ENCODE data around the gene EML4. TPM values are rescaled to one million over a fixed set of nuclear protein-coding genes. Genes with fewer than 3 reads are reported as not detected.

EML4 gene
- polyA plus RNA-seq, 1 of the 3 experiments (the other 2 are of a cell fraction), result 35.0 TPM

DNA sequence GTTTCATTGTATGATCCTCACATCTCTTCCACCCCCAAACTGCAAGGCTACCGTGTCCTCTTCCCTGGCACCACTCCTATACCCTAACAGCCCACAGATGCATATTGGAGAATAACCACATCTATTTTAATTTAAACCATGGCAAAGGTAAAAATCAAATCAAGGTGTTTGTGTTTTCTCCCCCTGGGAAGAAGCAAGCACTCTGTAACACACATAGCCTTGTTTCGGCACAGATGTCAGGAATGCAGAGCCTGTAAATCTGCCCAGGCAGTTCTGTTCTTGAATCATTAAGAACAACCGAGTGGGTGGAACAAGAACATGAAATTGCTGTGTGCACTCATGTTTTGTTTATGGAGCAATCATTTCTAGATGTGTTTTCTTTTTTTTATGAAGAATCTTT lies 198.7 kb downstream of the EML4 start:
- no peak overlapping the region for H3K4me3 ChIP-seq (ENCODE audit: low read depth in 2 of 2, low read length in 1 of 2)
- H4K20me1 ChIP-seq (ENCODE audit: insufficient read depth), result no peaks in the 10 kb centered on the region
- H3K4me2 ChIP-seq, result no peak overlapping the region
- no peaks in the 10 kb centered on the region for H3K36me3 ChIP-seq (replicated peaks in 1 of 2; ENCODE audit: control insufficient read depth in 1 of 2, insufficient read depth in 2 of 2, low read length in 1 of 2)
- WGBS (ENCODE audit: low lambda C conversion rate), result 81% methylated on average over 3 of the region's 3 CpGs
- H3K9me2 ChIP-seq, result no peaks in the 10 kb centered on the region
- POLR2A ChIA-PET, result interaction anchor here (0.7 kb wide), 1 partner anchor 84 kb away, joined by 3 read pairs; no protein-coding TSS in a partner anchor
- H3K27ac ChIP-seq (ENCODE audit: low read depth in 2 of 2, low read length in 1 of 2), result no peak overlapping the region
- no peak for DNase-seq
- CTCF ChIA-PET, result interaction anchor here (0.6 to 2.3 kb wide), 5 partner anchors 18 to 296 kb away, joined by 3 to 9 read pairs (median 4); no protein-coding TSS in a partner anchor
- no peaks in the 10 kb centered on the region for H3K79me2 ChIP-seq (ENCODE audit: insufficient read depth)
- H2AFZ ChIP-seq (ENCODE audit: low read depth), result no peak overlapping the region
- no peaks in the 10 kb centered on the region for H3F3A ChIP-seq (replicated peaks; ENCODE audit: insufficient read depth)
- no peaks in the 10 kb centered on the region for H3K9me3 ChIP-seq
- no peak overlapping the region for H3K9ac ChIP-seq
- H3K27me3 ChIP-seq (ENCODE audit: insufficient read depth), result peaks cover 4% of the 10 kb centered on the region; the same call in 1 of the 2 replicates
- no peak for TF ChIP-seq GABPA (IDR thresholded peaks at IDR 0.05; ENCODE audit: low read depth)
- TF ChIP-seq POLR2AphosphoS5 (IDR thresholded peaks at IDR 0.05; ENCODE audit: low read depth, low read length), result no peak
- no peak for TF ChIP-seq YY1 (IDR thresholded peaks at IDR 0.05; ENCODE audit: low read depth)
- TF ChIP-seq RCOR1 (IDR thresholded peaks at IDR 0.05; ENCODE audit: low read length), result no peak
- TF ChIP-seq, protein P1, sequence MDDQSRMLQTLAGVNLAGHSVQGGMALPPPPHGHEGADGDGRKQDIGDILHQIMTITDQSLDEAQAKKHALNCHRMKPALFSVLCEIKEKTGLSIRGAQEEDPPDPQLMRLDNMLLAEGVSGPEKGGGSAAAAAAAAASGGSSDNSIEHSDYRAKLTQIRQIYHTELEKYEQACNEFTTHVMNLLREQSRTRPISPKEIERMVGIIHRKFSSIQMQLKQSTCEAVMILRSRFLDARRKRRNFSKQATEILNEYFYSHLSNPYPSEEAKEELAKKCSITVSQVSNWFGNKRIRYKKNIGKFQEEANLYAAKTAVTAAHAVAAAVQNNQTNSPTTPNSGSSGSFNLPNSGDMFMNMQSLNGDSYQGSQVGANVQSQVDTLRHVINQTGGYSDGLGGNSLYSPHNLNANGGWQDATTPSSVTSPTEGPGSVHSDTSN (IDR thresholded peaks at IDR 0.05), result no peak
- H3K4me1 ChIP-seq (ENCODE audit: control insufficient read depth in 1 of 2, insufficient read depth in 2 of 2, low read depth in 1 of 2, low read length in 1 of 2), result peaks cover 0 to 33% of the 10 kb centered on the region in 2 experiments; a peak in 2 of 4 replicates

GRCh38 chr2:42368817-42369531 lies 199.8 kb downstream of the EML4 start:
- no peaks in the 10 kb centered on the region for H3F3A ChIP-seq (replicated peaks; ENCODE audit: insufficient read depth)
- no peaks in the 10 kb centered on the region for H3K9me2 ChIP-seq
- CTCF ChIA-PET, result interaction anchor here (1.0 to 2.3 kb wide), 8 partner anchors 14 to 499 kb away, joined by 3 to 9 read pairs (median 6); no protein-coding TSS in a partner anchor
- H3K4me3 ChIP-seq (ENCODE audit: low read depth in 2 of 2, low read length in 1 of 2), result no peak overlapping the region
- 68% methylated on average over 7 of the region's 7 CpGs for WGBS (ENCODE audit: low lambda C conversion rate)
- no peak overlapping the region for H3K9ac ChIP-seq
- H2AFZ ChIP-seq (ENCODE audit: low read depth), result no peak overlapping the region
- H3K27me3 ChIP-seq (ENCODE audit: insufficient read depth), result peaks cover 4% of the 10 kb centered on the region; the same call in 1 of the 2 replicates
- H4K20me1 ChIP-seq (ENCODE audit: insufficient read depth), result no peaks in the 10 kb centered on the region
- POLR2A ChIA-PET, result no interaction called here
- no peak overlapping the region for H3K4me2 ChIP-seq
- H3K27ac ChIP-seq (ENCODE audit: low read depth in 2 of 2, low read length in 1 of 2), result peak overlapping the region in 1 of 2 experiments; percentile 31; a peak in 1 of 4 replicates
- no peak for DNase-seq
- no peaks in the 10 kb centered on the region for H3K36me3 ChIP-seq (replicated peaks in 1 of 2; ENCODE audit: control insufficient read depth in 1 of 2, insufficient read depth in 2 of 2, low read length in 1 of 2)
- H3K4me1 ChIP-seq (ENCODE audit: control insufficient read depth in 1 of 2, insufficient read depth in 2 of 2, low read depth in 1 of 2, low read length in 1 of 2), result peaks cover 0 to 35% of the 10 kb centered on the region in 2 experiments; a peak in 2 of 4 replicates
- H3K79me2 ChIP-seq (ENCODE audit: insufficient read depth), result no peaks in the 10 kb centered on the region
- H3K9me3 ChIP-seq, result no peaks in the 10 kb centered on the region
- TF ChIP-seq SMC3 (IDR thresholded peaks at IDR 0.05; ENCODE audit: low read depth, low read length) (no peak), MXI1 (IDR thresholded peaks at IDR 0.05; ENCODE audit: low read depth, low read length) (no peak), TAF1 (IDR thresholded peaks at IDR 0.05; ENCODE audit: borderline replicate concordance, low read depth, low read length) (no peak), POLR2AphosphoS5 (IDR thresholded peaks at IDR 0.05; ENCODE audit: low read depth, low read length) (no peak), TEAD4 (IDR thresholded peaks at IDR 0.05; ENCODE audit: borderline replicate concordance, insufficient read depth) (no peak), ELF1 (IDR thresholded peaks at IDR 0.05) (no peak), IRF3 (IDR thresholded peaks at IDR 0.05; ENCODE audit: low read depth, low read length) (no peak), TCF12 (IDR thresholded peaks at IDR 0.05) (no peak), GABPA (IDR thresholded peaks at IDR 0.05; ENCODE audit: low read depth) (no peak), NRF1 (IDR thresholded peaks at IDR 0.05; ENCODE audit: low read depth, low read length) (no peak), FOSL2 (IDR thresholded peaks at IDR 0.05; ENCODE audit: borderline replicate concordance, low read depth) (no peak), GATA2 (CRISPR knock-in tag; IDR thresholded peaks at IDR 0.05) (no peak)
- TF ChIP-seq, protein P2, sequence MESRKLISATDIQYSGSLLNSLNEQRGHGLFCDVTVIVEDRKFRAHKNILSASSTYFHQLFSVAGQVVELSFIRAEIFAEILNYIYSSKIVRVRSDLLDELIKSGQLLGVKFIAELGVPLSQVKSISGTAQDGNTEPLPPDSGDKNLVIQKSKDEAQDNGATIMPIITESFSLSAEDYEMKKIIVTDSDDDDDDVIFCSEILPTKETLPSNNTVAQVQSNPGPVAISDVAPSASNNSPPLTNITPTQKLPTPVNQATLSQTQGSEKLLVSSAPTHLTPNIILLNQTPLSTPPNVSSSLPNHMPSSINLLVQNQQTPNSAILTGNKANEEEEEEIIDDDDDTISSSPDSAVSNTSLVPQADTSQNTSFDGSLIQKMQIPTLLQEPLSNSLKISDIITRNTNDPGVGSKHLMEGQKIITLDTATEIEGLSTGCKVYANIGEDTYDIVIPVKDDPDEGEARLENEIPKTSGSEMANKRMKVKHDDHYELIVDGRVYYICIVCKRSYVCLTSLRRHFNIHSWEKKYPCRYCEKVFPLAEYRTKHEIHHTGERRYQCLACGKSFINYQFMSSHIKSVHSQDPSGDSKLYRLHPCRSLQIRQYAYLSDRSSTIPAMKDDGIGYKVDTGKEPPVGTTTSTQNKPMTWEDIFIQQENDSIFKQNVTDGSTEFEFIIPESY (IDR thresholded peaks at IDR 0.05; ENCODE audit: borderline replicate concordance, low read depth), result no peak
- TF ChIP-seq, protein P1 (IDR thresholded peaks at IDR 0.05), result no peak
- TF ChIP-seq, protein P3, sequence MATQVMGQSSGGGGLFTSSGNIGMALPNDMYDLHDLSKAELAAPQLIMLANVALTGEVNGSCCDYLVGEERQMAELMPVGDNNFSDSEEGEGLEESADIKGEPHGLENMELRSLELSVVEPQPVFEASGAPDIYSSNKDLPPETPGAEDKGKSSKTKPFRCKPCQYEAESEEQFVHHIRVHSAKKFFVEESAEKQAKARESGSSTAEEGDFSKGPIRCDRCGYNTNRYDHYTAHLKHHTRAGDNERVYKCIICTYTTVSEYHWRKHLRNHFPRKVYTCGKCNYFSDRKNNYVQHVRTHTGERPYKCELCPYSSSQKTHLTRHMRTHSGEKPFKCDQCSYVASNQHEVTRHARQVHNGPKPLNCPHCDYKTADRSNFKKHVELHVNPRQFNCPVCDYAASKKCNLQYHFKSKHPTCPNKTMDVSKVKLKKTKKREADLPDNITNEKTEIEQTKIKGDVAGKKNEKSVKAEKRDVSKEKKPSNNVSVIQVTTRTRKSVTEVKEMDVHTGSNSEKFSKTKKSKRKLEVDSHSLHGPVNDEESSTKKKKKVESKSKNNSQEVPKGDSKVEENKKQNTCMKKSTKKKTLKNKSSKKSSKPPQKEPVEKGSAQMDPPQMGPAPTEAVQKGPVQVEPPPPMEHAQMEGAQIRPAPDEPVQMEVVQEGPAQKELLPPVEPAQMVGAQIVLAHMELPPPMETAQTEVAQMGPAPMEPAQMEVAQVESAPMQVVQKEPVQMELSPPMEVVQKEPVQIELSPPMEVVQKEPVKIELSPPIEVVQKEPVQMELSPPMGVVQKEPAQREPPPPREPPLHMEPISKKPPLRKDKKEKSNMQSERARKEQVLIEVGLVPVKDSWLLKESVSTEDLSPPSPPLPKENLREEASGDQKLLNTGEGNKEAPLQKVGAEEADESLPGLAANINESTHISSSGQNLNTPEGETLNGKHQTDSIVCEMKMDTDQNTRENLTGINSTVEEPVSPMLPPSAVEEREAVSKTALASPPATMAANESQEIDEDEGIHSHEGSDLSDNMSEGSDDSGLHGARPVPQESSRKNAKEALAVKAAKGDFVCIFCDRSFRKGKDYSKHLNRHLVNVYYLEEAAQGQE (IDR thresholded peaks at IDR 0.05; ENCODE audit: low read depth, low read length), result no peak

Measured in SK-N-SH (cell line).